ENCODE measurements around the gene SLC16A10.

- TF ChIP-seq, protein P1, sequence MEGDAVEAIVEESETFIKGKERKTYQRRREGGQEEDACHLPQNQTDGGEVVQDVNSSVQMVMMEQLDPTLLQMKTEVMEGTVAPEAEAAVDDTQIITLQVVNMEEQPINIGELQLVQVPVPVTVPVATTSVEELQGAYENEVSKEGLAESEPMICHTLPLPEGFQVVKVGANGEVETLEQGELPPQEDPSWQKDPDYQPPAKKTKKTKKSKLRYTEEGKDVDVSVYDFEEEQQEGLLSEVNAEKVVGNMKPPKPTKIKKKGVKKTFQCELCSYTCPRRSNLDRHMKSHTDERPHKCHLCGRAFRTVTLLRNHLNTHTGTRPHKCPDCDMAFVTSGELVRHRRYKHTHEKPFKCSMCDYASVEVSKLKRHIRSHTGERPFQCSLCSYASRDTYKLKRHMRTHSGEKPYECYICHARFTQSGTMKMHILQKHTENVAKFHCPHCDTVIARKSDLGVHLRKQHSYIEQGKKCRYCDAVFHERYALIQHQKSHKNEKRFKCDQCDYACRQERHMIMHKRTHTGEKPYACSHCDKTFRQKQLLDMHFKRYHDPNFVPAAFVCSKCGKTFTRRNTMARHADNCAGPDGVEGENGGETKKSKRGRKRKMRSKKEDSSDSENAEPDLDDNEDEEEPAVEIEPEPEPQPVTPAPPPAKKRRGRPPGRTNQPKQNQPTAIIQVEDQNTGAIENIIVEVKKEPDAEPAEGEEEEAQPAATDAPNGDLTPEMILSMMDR (IDR thresholded peaks at IDR 0.05; ENCODE audit: poor library complexity) = no peak
- no peak for TF ChIP-seq EZH2phosphoT487 (IDR thresholded peaks at IDR 0.05; ENCODE audit: low read depth, severe bottlenecking, unreplicated experiment)
Observed at GRCh38 chr6:111204305-111204704, 117.0 kb downstream of the SLC16A10 start.
